Measurements from ENCODE around the gene HCFC1R1. TPM values are rescaled to one million over a fixed set of nuclear protein-coding genes. Genes with fewer than 3 reads are reported as not detected.

Gene HCFC1R1
- total RNA-seq, 1 experiment from 2014 or later = 20.4 TPM

- Mint-ChIP-seq H3K36me3 (ENCODE audit: insufficient read depth, unreplicated experiment) (no peaks in the 10 kb centered on the region), H3K4me3 (ENCODE audit: unreplicated experiment) (no peak overlapping the region), H3K27ac (ENCODE audit: low read depth, unreplicated experiment) (no peak overlapping the region), H3K27me3 (ENCODE audit: insufficient read depth, unreplicated experiment) (peaks cover 39% of the 10 kb centered on the region), H3K4me1 (ENCODE audit: insufficient read depth, unreplicated experiment) (no peaks in the 10 kb centered on the region), H3K9me3 (ENCODE audit: unreplicated experiment) (no peaks in the 10 kb centered on the region)
- no peak for DNase-seq (ENCODE audit: unreplicated experiment)
- no TSS peak for BruUV-seq (replicated peaks)
- ChIA-PET CTCF (interaction anchor here (0.6 to 3.8 kb wide), 6 partner anchors 10 to 52 kb away, joined by 3 to 36 read pairs (median 5); no protein-coding TSS in a partner anchor), POLR2A (interaction anchor here (1.1 kb wide), 1 partner anchor 19 kb away, joined by 3 read pairs; the partner anchor contains the start of genes HCFC1R1 and THOC6)
- intact Hi-C loops (cut with micrococcal nuclease) = no loop called here
- TF ChIP-seq CTCF (IDR thresholded peaks at IDR 0.05; ENCODE audit: unreplicated experiment) = no peak
Observed at GRCh38 chr16:3042376-3042775, 18.6 kb upstream of the HCFC1R1 start.

- intact Hi-C loops (cut with micrococcal nuclease) = no loop called here
- DNase-seq (ENCODE audit: unreplicated experiment) = no peak
- TF ChIP-seq CTCF (IDR thresholded peaks at IDR 0.05; ENCODE audit: unreplicated experiment) = no peak
- Mint-ChIP-seq H3K27me3 (ENCODE audit: insufficient read depth, unreplicated experiment) (peaks cover 52% of the 10 kb centered on the region), H3K9me3 (ENCODE audit: unreplicated experiment) (no peaks in the 10 kb centered on the region), H3K4me3 (ENCODE audit: unreplicated experiment) (no peak overlapping the region), H3K27ac (ENCODE audit: low read depth, unreplicated experiment) (no peak overlapping the region), H3K36me3 (ENCODE audit: insufficient read depth, unreplicated experiment) (no peaks in the 10 kb centered on the region), H3K4me1 (ENCODE audit: insufficient read depth, unreplicated experiment) (no peaks in the 10 kb centered on the region)
- BruUV-seq (replicated peaks) = no TSS peak
- ChIA-PET POLR2A (interaction anchor here (0.6 to 2.6 kb wide), 5 partner anchors 9 to 96 kb away, joined by 3 to 15 read pairs (median 3); partner anchors contain the start of genes TNFRSF12A and ZNF213), CTCF (interaction anchor here (0.6 to 4.4 kb wide), 3 partner anchors 11 to 90 kb away, joined by 3 to 23 read pairs (median 5); no protein-coding TSS in a partner anchor)
Observed at GRCh38 chr16:3038896-3039295, 15.2 kb upstream of the HCFC1R1 start.

- H3K27me3 Mint-ChIP-seq (ENCODE audit: insufficient read depth, unreplicated experiment) = peaks cover 52% of the 10 kb centered on the region
- no TSS peak for BruUV-seq (replicated peaks)
- CTCF ChIA-PET = interaction anchor here (0.6 to 4.4 kb wide), 5 partner anchors 10 to 91 kb away, joined by 3 to 23 read pairs (median 5); no protein-coding TSS in a partner anchor
- DNase-seq (ENCODE audit: unreplicated experiment) = peak; percentile 87
- H3K4me1 Mint-ChIP-seq (ENCODE audit: insufficient read depth, unreplicated experiment) = no peaks in the 10 kb centered on the region
- no peaks in the 10 kb centered on the region for H3K36me3 Mint-ChIP-seq (ENCODE audit: insufficient read depth, unreplicated experiment)
- POLR2A ChIA-PET = interaction anchor here (1.2 to 2.6 kb wide), 4 partner anchors 10 to 68 kb away, joined by 3 to 15 read pairs (median 4); partner anchors contain the start of gene TNFRSF12A
- no peak overlapping the region for H3K4me3 Mint-ChIP-seq (ENCODE audit: unreplicated experiment)
- no peaks in the 10 kb centered on the region for H3K9me3 Mint-ChIP-seq (ENCODE audit: unreplicated experiment)
- no peak for TF ChIP-seq CTCF (IDR thresholded peaks at IDR 0.05; ENCODE audit: unreplicated experiment)
- intact Hi-C loops (cut with micrococcal nuclease) = no loop called here
- no peak overlapping the region for H3K27ac Mint-ChIP-seq (ENCODE audit: low read depth, unreplicated experiment)
Observed at GRCh38 chr16:3038256-3038655, 14.5 kb upstream of the HCFC1R1 start.

GRCh38 chr16:3036726-3037315, 13.1 kb upstream of the HCFC1R1 start, which contains the start of gene BICDL2:
Gene BICDL2, minus strand, starts transcription at chr16:3036944. Its CDS starts 1,448 bp downstream, at chr16:3035496.
- DNase-seq (ENCODE audit: unreplicated experiment) = no peak
- H3K27me3 Mint-ChIP-seq (ENCODE audit: insufficient read depth, unreplicated experiment) = peaks cover 64% of the 10 kb centered on the region

More at GRCh38 chr16:3036726-3037315, 13.1 kb upstream of the HCFC1R1 start, which contains the start of gene BICDL2:
- no peaks in the 10 kb centered on the region for H3K36me3 Mint-ChIP-seq (ENCODE audit: insufficient read depth, unreplicated experiment)
- TF ChIP-seq CTCF (IDR thresholded peaks at IDR 0.05; ENCODE audit: unreplicated experiment) = no peak
- no peaks in the 10 kb centered on the region for H3K9me3 Mint-ChIP-seq (ENCODE audit: unreplicated experiment)
- no peak within 1 kb of the TSS for H3K27ac Mint-ChIP-seq (ENCODE audit: low read depth, unreplicated experiment)
- ChIA-PET POLR2A (interaction anchor here (0.7 to 2.6 kb wide), 2 partner anchors 16 to 785 kb away, joined by 3 to 15 read pairs; partner anchors contain the start of gene TNFRSF12A), CTCF (interaction anchor here (0.7 to 1.5 kb wide), 4 partner anchors 9 to 59 kb away, joined by 3 to 5 read pairs (median 3); no protein-coding TSS in a partner anchor)
- no peaks in the 10 kb centered on the region for H3K4me1 Mint-ChIP-seq (ENCODE audit: insufficient read depth, unreplicated experiment)
- intact Hi-C loops (cut with micrococcal nuclease) = no loop called here
- no peak within 1 kb of the TSS for H3K4me3 Mint-ChIP-seq (ENCODE audit: unreplicated experiment)
- BruUV-seq (replicated peaks) = no TSS peak
